GM23248 (cell line): ENCODE results near the gene CCDC192.

ENCODE experiments used
- EZH2 ChIP-seq: fragments of 200-600 bp; sonication (generic); IDR thresholded peaks from 2 replicates; pipeline ENCODE4 v1.6.1; 2018; ENCODE audit warnings: antibody characterized with exemption, mild to moderate bottlenecking; ENCODE audit not compliant: insufficient read depth, poor library complexity, severe bottlenecking
- EZH2phosphoT487 ChIP-seq: fragments of 200-600 bp; sonication (generic); IDR thresholded peaks from 2 replicates; pipeline ENCODE4 v1.6.1; 2018; ENCODE audit warnings: antibody characterized with exemption, moderate library complexity, mild to moderate bottlenecking, low read depth; ENCODE audit not compliant: insufficient read depth

DNA sequence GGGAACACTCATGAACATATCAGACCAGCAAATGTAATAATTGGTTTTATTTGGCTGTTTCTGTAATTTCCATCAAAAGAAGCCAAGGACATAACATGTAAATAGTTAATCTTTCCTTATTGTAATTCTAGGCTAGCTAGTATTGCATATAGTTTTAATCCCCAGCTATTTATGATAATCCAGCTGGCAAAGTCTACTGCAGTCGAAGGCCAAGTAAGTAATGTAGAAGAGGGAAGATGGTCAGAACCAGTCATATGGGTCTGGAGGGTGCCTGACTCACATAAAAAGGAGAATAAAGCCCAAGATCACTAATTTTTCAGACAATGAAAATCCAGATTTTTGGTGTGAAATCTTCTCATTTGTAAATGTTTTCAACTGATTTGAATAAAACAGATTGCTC, 106.3 kb downstream of the CCDC192 start:
- TF ChIP-seq EZH2 (no peak), EZH2phosphoT487 (no peak)
